ENCODE data around the gene FAM120AOS.

FAM120AOS gene

GRCh38 chr9:93436655-93437407, 16.6 kb downstream of the FAM120AOS start:
- DNase-seq, result no peak

- no peak for DNase-seq
These were observed 17.2 kb downstream of the FAM120AOS start for GRCh38 chr9:93436218-93436617.

- DNase-seq, result no peak
These were observed 18.0 kb downstream of the FAM120AOS start for GRCh38 chr9:93435386-93435785.

- no peak for DNase-seq
These were observed 19.3 kb downstream of the FAM120AOS start for GRCh38 chr9:93434056-93434455.

- DNase-seq, result no peak
These were observed 20.4 kb downstream of the FAM120AOS start for GRCh38 chr9:93432964-93433363.

GRCh38 chr9:93431539-93432105, 21.8 kb downstream of the FAM120AOS start:
- DNase-seq, result no peak

- DNase-seq, result no peak
These were observed 25.6 kb downstream of the FAM120AOS start for GRCh38 chr9:93427655-93428379.

- DNase-seq, result no peak
These were observed 30.3 kb downstream of the FAM120AOS start for GRCh38 chr9:93422977-93423616.

- no peak for DNase-seq
These were observed 34.4 kb downstream of the FAM120AOS start for GRCh38 chr9:93419023-93419422.

- DNase-seq, result no peak
These were observed 35.8 kb downstream of the FAM120AOS start for GRCh38 chr9:93417538-93417937.

- no peak for DNase-seq
These were observed 36.7 kb downstream of the FAM120AOS start for GRCh38 chr9:93416530-93417235.

- DNase-seq, result no peak
These were observed 38.1 kb downstream of the FAM120AOS start for GRCh38 chr9:93415176-93415690.

- DNase-seq, result no peak
These were observed 39.9 kb downstream of the FAM120AOS start for GRCh38 chr9:93413530-93413929.

GRCh38 chr9:93406371-93406770, 47.0 kb downstream of the FAM120AOS start:
- no peak for DNase-seq

- no peak for DNase-seq
These were observed 54.9 kb downstream of the FAM120AOS start for GRCh38 chr9:93398471-93398870.

- DNase-seq, result no peak
These were observed 55.6 kb downstream of the FAM120AOS start for GRCh38 chr9:93397661-93398373.

All from activated CD4-positive, alpha-beta T cell treated with anti-CD3 and anti-CD28 coated beads, Interleukin-2, amount 50 U/mL, for 4 hours (primary cell).